Measurements from ENCODE around the gene CDC20B.
"Not testable (repeated sequence)": the region's sequence is repeated elsewhere in the genome, so short reads cannot be mapped to it uniquely, and the experiment has no call there.

The CDC20B gene

DNA sequence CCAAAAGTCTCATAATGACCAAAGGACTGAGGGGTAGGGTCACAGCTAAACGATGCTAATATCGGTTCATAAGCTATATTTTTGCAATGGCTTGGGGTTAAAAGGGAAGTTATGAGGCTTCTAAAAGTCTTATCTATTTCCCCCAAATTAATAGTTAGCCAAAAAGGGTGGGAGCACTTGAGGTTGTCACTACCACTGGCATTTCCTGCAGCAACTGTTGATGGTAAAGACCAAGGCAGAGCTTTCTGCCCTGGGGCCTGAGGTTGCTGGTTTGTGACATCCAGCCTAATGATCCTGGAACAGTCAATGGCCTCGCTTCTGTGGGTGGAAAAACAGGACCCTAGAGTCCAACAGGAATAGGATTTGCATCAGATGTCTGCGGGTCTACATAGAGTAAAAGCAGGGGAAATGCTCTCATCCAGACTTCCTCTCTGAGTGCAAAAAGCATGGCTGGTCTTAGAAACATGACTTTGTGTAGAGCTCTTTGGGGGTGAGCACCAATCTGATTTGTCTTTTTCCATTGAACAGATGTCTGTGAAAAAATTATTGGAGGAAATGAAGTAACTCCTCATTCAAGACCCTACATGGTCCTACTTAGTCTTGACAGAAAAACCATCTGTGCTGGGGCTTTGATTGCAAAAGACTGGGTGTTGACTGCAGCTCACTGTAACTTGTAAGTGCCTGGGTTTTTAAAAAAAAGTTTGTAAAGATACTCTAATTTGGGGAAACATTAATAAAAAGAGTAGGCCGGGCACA, 67.9 kb downstream of the CDC20B start:
- no peak for DNase-seq (ENCODE audit: low spot score)

DNA sequence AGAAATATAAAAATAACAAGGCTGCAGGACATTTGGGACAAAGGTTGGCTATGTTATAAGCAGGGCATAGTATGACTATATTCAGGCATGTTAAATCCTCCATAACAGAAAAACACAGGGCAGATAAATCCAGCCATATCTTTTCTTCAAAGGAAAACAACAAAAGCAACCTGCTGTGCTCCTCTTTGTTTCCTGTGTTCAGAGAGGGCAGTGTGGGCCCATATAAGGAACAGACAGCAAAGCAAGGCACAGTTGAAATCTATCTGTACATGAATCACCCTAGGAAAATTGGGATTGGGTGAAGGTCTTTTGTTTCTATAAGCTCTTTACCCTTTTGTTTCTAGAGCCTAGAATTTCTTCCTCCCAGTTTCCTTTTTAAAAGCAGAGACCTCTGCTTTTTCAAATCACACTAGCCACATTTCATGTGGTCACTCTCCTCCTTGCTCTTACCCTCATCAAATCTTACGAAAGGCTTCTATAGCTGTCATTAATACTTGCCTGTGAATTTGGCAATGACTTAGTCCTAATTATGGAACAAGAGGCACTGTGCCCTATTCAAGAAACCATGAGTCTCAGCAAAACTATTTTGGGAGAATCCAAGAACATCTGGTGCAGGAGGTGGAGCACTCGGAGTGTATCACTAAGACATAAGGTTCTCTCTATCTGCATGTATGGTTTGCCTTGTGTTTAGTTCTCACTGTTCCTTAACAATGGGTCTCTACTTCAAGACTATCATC, 68.8 kb downstream of the CDC20B start:
- DNase-seq (ENCODE audit: low spot score), result no peak

DNA sequence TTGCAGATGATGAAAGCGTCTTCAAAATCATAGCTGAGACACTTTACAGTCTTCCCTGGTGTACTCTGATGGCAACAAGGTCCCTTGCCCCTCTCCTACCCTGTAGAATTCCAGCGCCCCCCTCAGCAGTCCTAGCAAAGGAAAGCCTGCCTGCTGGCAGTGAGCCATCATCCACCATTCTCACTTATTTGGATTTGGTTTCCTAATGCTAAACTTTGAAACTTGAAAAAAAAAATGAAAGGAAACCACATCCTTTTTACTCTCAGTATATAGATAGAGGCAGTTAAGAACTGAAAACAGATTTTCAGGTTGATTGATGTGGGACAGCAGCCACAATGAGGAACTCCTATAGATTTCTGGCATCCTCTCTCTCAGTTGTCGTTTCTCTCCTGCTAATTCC, 70.6 kb downstream of the CDC20B start, which contains the start of gene GZMA:
Gene GZMA (plus strand): TSS at position 299 of the 400 bp plus-strand sequence. CDS start 37 bp downstream, at position 336.
- DNase-seq (ENCODE audit: low spot score), result no peak

DNA sequence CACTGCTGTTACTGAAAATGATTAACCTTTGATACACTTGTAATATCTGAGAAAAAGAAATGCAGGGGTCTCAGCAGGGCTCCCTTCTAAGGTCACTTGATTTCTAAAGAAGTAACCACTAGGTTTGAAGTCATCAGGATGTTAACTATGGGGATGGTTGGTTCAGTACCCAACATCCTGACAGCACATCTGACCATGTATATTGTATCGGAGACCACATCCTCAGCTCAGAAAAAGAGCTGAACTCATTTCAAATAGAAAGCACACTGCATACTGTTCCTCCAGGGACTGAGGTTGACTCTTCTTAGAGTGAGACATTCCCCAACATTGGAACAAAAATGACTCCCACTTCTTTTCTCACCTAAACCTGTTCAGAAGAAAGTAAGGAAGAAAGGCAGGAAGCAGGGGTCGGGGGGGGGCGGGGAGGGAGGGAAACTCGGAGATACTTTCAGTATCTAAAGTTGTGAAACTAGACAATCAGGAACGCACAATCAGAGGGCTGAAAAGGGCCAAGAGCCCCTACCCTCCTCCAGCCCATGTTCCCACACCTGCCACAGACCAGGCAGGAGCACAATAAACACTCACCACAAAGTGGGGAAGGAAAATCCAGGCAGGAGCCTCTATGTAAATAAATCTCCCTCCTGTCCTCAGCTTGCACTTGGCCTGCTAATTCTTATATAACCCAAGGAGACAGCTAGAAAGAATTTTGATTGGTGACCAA, 71.3 kb downstream of the CDC20B start:
- DNase-seq (ENCODE audit: low spot score), result no peak

DNA sequence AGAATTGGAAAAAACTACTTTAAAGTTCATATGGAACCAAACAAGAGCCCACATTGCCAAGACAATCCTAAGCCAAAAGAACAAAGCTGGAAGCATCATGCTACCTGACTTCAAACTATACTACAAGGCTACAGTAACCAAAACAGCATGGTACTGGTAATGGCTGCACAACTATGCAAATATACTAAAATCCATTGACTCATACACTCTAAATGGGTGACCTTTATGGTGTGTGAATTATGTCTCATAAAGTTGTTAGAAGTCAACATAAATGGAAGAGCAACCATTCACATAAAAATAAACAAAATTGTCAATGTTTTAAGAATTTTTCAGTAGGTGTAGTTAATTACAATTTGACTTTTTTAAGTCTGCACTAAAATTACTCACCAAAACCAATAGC, 71.8 kb downstream of the CDC20B start:
- DNase-seq (ENCODE audit: low spot score), result not testable (repeated sequence)

DNA sequence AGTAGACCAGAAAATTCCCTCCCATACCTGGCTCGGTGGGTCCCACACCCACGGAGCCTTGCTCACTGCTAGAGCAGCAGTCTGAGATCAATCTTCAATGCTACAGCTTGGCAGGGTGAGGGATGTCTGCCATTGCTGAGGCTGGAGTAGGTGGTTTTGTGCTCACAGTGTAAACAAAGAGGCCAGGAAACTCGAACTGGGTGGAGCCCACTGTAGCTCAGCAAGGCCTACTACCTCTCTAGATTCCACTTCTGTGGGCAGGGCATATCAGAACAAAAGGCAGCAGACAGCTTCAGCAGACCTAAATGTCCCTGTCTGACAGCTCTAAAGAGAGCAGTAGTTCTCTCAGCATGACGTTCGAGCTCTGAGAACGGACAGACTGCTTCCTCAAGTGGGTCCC, 76.1 kb downstream of the CDC20B start:
- no peak for DNase-seq (ENCODE audit: low spot score)

DNA sequence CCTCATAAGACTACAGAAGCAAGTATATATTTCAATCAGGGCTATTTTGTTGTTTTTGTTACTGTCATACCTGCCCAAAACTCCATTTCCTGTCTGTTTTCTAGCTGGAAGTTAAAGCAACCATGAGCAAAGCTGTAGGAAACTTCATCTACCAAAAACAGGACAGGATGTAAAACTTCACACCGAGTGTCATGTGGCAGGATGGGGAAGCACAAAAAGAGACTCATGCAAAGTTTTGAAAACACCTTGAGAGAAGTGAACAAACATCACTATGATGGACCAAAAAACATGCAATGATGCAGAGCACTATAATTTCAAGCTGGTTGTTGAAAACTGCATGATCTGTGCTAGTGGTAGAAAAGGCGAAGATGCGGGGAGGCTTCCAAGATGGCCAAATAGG, 76.8 kb downstream of the CDC20B start:
- no peak for DNase-seq (ENCODE audit: low spot score)

DNA sequence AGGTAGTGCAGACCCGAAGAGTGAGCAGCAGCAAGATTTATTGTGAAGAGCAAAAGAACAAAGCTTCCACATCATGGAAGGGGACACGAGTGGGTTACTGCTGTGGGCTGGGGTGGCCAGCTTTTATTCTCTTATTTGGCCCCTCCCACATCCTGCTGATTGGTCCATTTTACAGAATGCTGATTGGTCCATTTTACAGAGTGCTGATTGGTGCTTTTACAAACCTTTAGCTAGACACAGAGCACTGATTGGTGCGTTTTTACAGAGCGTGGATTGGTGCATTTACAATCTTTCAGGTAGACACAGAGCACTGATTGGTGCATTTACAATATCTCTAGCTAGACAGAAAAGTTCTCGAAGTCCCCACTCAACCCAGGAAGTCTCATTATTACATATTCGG, 82.0 kb downstream of the CDC20B start:
- DNase-seq (ENCODE audit: low spot score), result not testable (repeated sequence)

DNA sequence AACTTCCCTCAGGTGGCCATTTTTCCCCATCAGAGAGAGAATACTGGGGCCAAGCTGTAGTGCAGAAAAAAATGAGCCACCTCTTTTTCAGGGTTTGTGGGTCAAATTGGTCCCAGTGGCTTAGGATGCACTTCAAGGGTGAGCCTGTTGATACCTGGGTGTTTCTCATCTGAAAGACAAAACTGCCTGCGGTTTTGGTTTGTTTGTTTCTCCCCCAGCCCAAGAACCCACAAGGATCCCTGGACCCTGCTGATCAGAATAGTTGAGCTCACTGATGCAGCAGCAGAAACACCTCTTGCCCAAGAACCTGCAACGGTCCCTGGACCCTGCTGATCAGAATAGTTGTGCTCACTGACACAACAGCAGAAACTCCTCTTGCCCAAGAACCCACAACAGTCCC, 83.7 kb downstream of the CDC20B start:
- DNase-seq (ENCODE audit: low spot score), result not testable (repeated sequence)

DNA sequence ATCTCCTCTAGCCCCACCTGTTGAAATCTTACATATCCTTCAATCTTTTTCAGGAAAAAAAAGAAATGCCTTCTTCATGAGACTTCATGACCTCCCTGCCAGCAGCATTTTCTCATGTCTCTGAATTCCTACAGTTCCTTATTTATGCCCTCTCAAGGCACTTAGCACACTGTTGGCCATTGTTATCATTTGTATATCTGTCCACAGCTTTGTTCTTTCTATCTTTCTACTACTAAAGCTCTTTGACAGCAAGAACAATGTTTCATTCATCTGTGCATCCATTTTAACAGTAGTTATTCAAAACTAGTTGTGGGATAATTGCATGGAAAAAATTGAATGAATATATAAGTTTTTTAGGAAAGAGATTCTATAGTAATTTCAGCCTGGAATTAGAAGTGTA, 91.4 kb downstream of the CDC20B start:
- DNase-seq (ENCODE audit: low spot score), result no peak

DNA sequence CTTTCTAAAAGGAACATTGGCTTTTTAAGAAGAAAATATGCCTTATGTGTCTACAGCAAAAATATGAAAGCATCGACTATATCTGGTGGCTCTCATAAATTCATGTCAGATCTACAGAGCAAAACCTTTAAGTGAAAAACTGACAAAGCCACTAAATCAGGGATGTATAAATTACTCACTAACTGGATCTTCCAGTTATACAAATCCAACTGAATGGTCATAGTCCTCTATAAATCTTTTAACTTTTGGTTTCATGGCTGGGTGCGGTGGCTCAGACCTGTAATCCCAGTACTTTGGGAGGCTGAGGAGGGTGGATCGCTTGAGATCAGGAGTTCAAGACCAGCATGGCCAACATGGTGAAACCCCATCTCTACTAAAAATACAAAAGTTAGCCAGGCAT, 99.8 kb downstream of the CDC20B start:
- no peak for DNase-seq (ENCODE audit: low spot score)

DNA sequence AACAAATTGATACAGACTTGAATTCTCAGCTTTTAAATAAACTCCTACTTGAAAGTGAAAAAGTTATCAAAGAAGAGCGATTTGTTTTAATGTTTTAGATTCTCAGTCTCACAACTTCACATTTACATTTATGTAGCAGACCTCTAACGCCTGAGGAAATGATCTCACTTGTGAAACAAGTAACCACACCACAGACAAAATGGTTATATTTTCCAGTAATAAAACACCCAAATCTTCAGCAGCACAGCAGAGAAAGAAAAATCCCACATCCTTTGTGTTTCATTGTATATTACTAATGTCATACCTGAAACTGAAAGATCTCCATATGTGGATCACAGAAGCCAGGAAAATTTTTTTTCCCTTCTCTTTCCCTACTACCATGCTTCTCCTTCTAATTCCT, 100.3 kb downstream of the CDC20B start:
- DNase-seq (ENCODE audit: low spot score), result no peak

DNA sequence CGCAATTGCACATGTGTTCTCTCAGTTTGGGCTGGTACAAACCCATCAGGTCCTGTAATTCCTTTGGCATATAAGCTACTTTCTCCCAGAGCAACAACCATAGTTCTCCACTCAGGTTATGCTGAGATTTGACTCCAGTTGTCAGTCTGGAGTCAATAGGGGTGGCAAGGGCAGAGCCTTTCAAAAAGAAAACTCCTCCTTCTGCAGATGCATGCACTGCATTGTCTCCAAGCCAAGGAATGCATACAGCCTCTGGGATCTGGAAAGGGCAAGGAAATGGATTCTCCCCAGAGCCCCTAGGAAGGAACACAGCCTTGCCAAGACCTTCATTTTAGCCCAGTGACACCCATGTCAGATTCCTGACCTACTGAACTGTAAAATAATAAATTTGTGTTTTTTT, 101.6 kb downstream of the CDC20B start:
- DNase-seq (ENCODE audit: low spot score), result no peak

DNA sequence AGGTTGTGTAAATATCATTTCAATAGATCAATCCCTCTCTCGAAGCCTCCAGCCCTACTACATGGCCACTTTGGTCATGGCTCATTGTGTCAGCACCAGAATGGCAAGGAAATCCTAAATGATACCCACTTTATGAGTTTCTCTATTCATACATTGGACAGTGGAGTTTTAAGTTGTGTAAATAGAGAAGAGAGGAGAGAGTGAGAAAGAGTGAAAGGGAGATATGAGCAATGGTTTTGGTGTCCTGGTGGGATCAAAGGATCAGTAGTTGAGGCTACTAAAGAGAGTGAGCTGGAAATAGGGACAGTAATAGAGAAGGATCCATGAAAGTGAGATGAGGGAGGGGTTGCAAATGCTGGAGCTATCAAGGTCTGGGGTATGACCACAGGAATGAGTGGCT, 102.0 kb downstream of the CDC20B start:
- DNase-seq (ENCODE audit: low spot score), result no peak

DNA sequence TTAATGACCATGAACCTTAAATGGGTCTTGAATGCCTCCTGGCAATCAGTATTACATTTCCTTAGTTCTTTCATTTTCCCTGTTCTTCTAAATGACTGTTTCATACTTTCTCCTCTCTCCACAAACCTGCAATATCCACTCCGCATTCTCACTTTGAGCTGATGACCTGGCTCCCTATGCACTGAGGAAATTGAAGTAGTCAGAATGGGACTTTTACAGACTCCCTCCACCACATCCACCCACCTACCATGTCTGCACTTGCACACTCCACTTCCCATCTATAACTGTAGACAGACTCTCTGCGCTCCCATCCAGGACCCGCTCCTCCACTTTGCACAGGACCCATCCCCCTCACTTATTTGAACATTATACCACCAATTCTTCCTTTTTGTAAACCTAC, 106.7 kb downstream of the CDC20B start:
- DNase-seq (ENCODE audit: low spot score), result no peak

DNA sequence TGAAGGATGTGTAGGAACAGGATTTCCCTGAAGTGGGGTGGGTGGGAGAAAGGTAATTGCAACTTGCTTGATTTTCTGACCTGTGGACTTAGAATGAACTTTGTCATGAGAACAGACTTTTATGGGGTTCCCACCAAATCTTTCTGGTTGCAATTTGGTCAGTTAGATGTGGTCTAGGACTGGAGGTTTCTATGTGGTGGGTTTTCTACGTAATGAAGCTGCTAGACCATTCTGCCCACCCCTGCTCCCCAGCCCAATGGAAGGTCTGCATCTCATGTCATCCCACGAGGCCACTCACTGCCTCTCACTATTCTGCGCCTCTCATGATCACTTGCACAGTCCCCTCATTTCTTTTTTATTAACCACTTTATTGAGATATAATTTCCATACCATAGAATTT, 108.5 kb downstream of the CDC20B start:
- no peak for DNase-seq (ENCODE audit: low spot score)

DNA sequence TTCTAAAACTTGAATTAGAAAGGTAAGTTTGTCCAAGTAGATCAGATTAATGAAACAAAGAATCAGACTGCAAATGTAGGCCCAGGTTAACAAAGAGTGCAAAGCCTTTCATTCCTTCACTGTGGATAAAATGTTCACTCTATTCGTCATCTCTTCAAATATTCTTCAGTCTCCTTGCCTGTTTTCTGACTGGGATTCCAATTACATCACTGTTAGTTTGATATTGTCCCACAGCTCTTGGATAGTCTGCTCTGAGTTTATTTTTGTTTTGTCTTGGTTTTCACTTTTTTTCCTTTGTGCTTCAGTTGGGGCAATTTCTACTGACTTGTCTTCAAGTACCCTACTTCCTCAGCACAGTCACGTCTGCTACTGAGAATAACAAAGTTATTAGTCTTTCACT, 109.1 kb downstream of the CDC20B start:
- no peak for DNase-seq (ENCODE audit: low spot score)

DNA sequence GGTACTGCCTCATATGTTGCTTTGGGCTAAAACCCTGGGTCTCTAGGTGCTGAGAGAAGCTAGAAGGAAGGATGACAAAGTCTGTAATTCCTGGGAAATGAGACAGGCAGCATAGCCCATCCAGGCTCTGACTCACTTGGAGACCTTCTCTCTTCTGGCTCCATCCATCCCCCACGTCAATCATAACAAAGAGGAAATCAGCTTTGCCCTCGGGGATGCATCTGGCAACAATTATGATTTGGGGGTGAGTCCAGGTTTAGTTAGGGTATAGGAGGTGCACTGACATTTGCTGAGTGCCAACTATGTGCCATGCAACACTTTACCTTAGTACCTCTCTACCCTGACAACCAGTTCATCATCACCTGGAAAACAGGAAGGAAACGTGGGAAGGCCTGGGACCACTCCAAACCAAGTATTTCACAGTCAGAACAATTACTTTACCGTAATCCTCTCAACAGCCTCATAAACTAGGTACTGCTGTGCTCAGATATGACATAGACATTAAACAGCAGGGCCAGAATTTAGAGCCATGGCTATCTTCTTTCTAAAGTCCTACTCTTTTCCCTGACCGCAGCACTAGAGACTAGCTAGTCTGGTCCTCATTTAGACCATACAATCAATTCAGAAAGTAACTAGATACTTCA, 109.6 kb downstream of the CDC20B start:
- DNase-seq (ENCODE audit: low spot score), result no peak
